Ureter (tissue), 1 donor: ENCODE measurements around the gene LRRK1. TPM values are rescaled to one million over a fixed set of nuclear protein-coding genes. Genes with fewer than 3 reads are reported as not detected.
"Not testable (repeated sequence)": the region's sequence is repeated elsewhere in the genome, so short reads cannot be mapped to it uniquely, and the experiment has no call there.

Experiments
- DNase-seq: peaks from one replicate; pipeline ENCODE4 v3.0.0-alpha.2; 2020; ENCODE audit warnings: low spot score
- total RNA-seq: library from RNA; stranded (reverse); gene quantifications from one replicate; pipeline ENCODE4 v1.2.4, GENCODE V29; 2023
- donor health status: DM: yes; HTN: yes; CAD: no.

LRRK1 gene
- total RNA-seq, 1 donor from 2014 or later, result 29.5 TPM

DNA sequence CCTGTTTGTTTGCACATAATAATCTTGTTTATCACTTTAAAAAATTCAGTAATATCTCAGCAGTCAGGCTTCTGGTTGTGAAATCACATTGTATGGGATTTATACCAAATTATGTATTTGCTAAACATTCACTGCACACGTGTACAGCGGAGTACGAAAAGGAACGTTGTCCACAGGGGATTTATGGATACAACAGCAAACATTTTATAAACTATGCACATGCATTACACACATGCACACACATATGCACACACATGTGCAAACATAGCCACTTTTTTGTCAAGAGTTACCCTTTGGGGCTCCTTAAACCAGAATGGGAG is 150.5 kb downstream of the LRRK1 start:
- DNase-seq, result no peak

DNA sequence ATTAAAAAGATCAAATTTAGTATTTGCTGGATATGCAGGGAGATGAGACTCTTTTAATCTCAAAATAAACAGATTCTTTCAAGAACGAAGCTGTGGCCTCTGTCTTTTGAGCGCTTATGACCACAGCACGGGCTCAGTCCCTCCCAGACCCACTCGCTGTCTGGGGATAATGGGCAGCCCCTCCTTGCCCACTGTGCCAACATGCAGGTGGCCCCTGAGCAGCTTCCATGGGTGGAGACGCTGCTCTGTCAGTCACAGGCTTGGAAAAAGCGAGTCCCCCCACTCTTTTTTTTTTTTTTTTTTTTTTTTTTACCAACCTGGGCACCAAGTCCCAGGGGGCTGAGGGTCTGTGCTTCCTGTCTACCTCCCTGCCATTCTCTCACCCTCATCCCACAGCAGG is 150.9 kb downstream of the LRRK1 start:
- no peak for DNase-seq

DNA sequence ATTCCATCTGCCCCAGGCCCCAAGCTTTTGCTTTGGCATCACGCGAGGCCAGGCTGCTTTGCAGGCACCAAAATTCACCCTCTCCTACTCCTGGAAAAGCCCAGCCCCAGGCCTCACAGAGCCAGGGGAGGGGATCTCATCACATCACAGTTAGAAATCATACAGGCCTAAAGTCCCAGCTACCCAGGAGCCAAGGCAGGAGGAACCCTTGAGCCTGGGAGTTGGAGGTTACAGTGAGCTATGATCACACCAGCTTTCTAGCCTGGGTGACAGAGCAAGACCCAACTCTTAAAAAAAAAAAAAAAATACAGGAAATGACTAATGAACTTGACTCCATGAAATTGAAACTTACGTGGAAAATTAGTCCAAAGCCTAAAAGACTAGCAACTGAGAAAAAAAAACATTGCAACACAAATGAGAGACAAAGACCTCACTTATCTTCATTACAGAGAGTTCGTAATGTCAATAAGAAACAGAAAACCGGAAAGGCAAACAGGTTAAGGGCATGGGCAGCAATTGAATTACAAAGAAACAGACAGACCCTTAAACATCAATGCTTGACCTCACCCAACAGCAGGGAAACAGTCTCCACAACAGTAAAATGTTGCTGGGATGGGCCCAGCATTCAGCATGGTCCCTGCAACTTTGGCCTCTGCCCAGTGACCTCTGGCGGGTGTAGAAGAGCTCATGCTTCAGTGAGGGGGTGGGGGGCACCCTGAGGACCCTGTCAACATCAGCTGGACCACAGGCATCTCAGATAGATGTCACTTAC is 151.5 kb downstream of the LRRK1 start:
- no peak for DNase-seq

DNA sequence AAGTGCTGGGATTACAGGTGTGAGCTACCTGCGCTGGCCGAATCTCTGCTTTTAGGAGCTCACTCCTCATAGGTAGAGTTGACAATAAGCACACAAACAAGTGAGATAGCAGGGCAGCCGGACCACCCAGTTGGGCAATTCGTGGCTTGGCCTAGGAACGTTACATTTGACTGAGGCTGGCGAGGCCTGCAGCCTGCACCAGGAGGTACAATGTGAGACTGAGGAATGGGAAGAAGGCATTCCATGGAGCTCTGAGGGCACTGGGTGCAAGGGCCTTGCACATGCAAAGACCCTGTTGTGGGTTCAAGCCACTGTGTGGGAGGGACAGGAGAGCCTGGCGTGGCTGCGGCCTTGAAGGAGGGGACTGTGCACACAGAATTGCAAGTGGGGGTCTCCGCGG is 152.5 kb downstream of the LRRK1 start:
- no peak for DNase-seq

DNA sequence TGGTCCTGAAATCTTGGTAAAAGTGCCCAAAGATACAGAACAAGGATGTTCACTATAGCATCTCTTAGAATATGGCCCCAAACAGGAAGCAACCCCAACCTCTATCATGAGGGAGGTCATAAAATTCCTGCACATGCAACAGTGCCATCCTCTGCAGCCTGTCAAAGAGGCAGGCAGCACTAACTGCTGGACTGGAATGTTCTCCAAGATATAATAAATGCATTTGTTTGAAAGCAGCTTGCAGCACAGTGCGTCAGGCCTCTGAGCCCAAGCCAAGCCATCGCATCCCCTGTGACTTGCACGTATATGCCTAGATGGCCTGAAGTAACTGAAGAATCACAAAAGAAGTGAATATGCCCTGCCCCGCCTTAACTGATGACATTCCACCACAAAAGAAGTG is 153.1 kb downstream of the LRRK1 start:
- not testable (repeated sequence) for DNase-seq

DNA sequence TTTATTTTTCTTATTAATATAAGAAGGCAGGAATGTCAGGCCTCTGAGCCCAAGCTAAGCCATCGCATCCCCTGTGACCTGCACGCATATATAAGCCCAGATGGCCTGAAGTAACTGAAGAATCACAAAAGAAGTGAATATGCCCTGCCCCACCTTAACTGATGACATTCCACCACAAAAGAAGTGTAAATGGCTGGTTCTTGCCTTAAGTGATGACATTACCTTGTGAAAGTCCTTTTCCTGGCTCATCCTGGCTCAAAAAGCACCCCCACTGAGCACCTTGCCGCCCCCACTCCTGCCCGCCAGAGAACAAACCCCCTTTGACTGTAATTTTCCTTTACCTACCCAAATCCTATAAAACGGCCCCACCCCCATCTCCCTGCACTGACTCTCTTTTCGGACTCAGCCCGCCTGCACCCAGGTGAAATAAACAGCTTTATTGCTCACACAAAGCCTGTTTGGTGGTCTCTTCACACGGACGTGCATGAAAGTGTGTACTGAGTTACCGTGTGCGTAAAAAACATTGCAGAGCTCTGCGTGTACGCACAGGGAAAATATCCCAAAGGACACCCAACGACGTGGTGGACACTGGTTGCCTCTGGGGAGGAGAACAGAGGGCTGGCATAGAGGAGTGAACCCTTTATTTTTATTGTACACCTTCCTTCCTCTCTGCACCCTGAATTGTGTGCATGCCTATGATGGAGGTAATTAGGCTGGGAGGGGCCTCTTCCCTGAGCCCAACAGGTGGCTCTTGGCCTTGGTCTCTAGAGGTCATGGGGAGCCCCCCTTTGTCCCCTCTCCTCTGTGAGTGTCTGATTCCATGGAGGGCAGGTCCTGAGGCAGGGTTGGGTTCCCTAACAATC is 158.9 kb downstream of the LRRK1 start:
- not testable (repeated sequence) for DNase-seq

DNA sequence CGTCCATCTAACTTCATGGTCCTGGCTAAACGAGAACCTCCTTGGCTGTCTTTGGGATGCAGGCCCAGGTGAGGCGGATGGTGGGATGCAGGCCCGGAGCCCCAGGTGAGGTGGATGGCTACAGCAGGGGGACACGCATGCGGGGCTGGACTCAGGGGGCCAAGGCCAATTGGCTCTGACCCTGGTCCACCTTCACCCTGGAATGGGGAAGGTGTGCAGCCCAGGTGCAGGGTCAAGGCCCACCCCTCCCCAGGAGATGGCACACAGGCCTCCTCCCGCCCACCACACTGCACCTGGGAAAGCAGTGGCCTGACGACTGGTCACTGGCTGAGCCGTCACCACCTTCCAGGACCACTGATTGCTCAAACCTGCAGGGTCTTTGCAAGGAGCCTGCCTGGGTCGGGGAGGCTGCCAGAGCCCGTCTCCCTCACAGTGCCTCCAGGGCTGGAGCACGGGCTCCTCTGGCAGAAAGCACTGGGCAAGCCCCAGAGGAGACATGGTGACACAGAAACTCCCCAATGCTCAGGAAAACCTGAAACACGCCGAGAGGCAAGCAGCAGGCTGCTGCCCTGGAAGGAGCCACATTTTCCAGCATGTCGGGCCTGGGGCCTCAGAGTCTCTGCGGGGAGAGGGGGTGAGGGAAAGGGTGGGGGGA is 159.6 kb downstream of the LRRK1 start:
- DNase-seq, result no peak

DNA sequence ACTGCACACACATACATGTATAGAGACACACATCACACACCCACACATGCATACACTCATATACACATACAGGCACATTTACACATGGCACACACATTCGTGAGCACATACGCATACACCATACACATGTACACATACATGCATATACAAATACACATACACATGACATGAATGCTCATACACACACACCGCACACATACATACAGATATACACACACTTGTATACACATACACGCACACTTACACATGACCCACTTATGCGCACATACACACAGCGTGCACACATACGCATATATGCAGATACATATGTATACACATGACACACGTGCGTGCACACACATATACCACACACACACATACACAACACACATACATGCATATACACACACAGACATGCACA is 162.7 kb downstream of the LRRK1 start:
- no peak for DNase-seq

DNA sequence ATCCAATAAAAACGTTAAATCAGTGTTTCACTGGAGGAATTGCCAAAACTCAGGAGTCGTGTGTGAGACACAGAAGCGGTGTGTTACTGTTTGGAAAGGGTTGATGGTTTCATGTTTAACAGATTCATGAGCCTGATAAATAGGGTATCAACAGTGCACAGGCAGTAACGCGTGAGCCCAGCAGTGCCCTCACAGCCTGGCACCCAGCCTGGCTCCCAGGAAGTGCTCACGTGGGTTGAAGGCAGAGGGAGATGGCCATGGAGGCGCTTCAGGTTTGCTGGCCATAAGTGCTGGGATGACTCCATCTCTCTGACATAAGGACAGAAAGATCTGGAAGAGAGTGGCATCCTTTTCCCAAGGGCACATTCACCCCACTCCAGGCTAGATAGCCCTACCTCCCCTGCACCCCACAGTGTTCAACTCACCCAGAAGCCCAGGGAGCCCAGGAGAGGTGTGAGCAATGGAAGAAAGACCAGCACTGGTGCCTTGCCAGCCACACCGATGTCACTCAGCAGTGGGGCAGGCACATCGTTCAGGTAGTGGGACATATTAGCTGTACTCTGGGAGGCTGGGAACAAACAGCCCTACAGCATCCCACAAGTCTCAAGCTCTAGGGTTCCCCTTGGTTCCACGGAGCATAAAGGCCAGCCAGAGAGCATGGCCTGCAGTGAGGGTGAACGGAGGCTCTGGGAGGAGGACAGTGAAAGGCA is 164.3 kb downstream of the LRRK1 start:
- no peak for DNase-seq

DNA sequence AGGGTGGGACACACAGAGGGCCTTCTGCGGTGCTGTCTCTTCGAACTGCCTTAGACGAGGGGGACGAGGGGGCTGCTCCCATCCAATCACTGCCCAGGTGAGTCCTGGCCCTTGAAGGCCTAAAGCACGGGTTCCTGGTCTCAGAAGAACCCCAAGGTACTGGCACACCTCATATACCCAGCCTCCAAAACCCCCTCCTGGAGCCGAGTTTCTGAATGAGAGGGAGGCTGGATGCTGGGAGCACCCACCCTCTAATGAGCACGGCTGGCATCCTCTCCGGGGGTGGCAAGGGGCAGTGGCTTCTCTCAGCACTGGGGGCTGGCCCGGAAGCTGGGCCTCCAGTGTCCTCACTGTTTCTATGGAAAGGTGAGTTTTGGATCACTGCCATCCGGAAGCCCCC is 165.6 kb downstream of the LRRK1 start:
- DNase-seq, result no peak

DNA sequence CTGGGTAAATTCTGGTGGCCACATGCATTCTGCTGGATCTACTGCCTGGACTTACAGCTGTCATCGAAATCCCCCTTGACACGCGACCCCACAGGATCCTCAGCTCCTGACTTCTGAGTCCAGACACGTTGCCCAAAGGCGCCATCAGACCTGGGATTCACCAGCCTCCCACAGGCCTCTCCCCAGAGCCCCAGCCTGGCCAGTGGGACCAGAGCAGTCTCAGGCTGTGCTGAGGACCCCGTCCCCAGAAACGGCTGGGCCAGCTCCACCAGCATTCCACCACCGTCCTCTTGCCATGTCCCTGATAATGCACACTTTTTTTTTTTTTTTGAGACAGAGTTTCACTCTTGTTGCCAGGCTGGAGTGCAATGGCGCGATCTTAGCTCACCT is 166.1 kb downstream of the LRRK1 start:
- no peak for DNase-seq

DNA sequence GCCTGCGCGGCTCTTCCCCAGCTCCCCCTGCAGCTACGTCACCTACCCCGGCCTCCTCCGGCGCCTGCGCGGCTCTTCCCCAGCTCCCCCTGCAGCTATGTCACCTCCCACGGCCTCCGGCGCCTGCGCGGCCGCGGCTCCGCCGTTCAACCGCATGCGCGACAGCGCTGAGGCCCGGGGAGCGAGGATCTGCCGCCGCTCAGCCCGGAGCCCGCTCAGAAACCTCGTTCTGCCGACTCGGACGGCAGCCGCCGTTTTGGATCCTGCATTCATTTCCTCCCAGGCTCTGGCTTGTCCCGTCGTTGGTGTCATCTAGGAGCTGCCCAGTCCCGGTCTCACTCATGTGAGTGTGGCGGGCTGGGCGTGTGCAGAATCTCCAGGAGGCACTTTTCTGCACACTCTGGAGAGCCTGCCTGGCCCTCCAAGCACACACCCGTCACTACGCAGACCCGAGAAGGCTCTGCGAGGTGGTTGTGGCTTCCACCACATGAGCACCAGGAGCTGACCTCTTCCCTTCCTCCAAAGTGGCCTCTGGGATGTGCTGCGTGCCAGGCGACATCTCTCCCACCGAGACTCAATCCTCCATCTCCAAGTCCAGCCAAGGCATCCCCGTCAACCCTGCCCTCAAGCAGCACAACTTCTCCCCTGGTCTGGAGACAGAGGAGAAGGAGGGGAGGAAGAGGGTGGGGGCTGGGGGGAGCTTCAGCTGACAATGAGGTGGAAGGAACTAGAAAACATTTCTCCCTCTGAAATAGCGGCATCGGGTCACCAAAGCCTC is 167.4 kb downstream of the LRRK1 start:
- DNase-seq, result no peak

DNA sequence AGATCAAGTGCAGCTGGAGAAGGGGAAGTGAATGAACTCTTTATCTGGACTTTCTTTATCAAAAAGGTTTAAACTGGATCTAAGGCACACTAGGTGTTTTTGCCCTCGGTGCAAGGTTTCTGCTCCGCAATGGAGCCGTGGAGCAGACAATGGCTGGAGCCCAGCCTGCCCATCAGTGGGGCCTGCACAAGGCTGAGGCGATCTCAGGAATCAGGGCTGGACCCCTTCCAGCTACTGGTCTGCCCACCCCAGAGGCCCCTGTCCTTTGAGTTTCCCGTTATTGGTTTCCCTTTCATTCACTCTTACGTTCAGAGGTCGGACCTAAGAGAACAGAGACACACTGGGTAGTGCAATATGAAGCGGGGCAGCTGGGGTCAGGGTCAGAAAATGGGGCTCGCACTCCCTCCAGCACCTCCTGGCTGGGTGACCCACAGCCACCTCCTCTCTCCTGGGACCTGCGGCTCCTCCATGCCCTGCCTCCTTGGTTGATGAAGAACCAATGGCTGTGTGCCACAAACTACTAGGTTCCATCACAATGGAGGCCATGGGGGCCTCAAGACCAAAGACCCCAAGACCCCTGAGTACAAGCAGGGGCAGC is 168.1 kb downstream of the LRRK1 start:
- no peak for DNase-seq

DNA sequence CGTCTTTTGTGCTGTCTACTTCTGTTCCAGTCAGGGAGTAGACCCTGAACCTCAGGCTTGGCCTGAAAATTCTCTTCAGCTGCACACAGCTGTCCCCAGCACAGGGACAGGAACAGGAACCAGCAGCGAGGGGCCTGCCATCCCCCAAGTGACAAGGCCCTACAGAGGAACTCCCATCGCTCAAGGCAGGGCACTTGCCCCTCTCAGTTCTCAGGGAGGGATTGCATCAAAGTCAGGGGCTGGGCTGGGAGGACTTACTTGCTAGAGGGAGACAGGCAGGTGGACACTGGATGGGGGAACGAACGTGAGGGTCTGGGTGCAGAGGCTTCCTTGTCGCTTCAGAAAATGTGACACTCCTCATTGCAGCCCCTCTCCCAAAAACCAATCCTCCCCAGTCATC is 169.1 kb downstream of the LRRK1 start:
- DNase-seq, result no peak

DNA sequence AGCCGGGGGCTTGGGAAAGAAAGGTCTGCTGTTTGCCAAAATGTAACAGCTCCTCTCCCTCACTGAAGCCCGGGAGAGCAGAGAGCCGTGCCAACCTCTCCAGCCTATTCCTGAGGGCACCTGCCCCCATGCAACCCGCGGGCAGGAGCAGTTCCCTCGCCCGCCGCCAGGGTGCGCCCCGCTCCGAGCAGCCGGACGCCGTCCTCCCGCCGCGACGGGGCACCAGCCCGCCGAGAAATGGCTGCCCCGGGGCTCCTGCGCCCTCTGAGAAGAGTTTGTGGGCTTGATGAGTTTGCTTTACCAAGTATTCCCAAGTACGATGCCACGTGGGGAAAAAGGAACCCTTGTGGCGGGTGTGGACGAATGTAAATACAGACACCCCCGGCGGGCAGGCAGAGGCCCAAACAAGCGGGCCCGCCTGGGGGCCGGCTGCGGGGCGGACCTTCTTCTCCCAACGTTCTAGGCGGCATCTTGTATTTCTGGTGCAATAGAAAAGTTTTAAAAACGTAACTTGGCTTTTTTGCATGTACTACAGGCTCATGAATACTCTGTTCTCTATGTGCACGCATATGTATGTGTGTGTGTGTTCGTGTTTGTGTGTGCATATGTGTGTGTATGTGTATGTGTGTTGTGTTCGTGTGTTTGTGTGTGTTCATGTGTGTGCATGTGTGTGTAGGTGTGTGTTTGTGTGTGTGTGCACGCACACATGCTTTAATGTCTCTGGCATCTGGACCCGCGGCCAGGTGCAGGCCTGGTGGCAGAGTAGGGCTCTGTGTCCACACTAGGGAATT is 169.8 kb downstream of the LRRK1 start:
- peak; percentile 79 for DNase-seq

DNA sequence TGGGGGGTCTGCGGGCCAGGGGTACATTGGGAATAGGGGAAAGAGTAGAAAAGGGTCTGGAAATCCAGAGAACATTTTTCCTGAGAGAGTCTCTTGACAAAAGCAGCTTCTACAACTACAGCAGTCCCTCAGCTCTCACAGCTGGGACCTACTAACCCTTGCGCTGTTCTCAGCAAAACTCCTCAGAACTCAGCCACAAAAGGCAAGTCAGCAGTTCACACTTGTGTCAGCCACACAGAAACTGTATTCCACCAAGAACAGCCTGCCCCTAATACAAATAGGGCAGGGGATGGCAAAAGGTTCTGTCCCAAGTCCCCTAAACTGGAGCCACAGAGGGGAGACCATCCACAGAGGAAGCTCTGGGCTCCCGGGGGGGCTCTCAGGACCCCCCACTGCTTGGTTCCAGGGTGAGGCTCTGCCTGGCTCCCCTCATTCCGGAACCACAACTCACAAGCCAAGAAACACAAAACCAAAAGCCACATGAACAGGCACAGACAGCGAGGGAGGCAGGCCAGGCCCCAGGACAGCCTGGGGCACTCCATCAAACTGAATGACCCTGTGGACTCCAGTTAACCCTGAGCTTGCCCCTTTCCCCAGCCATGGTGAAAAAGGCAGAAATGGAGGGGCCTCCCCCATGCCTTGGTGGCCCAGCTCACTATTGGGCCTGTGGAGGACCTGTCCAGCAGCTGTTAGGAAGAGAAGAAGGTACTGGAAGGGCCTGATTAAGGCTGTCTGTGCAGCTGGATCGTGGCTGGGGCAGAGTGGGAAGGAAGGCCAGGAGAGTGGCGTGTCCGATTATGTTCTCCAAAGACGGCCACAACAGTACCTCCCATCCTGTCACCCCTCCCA is 170.6 kb downstream of the LRRK1 start:
- DNase-seq, result no peak

DNA sequence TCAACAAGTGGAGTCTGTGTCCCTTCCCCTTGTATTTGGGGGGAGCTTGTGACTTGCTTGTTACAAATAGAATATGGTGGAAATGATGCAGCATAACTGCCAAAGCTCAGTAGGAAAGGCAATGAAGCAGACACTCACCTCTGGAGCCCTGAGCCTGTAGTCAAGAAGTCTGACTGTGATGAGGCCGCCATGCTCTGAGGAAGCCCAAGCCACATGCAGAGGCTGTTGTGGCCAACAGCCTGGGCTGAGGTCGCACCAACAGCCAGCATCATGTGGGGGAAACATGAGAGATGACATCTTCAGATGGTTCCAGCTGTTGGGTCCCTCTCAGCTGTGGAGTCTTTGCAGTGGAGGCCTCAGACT is 171.3 kb downstream of the LRRK1 start:
- DNase-seq, result no peak

DNA sequence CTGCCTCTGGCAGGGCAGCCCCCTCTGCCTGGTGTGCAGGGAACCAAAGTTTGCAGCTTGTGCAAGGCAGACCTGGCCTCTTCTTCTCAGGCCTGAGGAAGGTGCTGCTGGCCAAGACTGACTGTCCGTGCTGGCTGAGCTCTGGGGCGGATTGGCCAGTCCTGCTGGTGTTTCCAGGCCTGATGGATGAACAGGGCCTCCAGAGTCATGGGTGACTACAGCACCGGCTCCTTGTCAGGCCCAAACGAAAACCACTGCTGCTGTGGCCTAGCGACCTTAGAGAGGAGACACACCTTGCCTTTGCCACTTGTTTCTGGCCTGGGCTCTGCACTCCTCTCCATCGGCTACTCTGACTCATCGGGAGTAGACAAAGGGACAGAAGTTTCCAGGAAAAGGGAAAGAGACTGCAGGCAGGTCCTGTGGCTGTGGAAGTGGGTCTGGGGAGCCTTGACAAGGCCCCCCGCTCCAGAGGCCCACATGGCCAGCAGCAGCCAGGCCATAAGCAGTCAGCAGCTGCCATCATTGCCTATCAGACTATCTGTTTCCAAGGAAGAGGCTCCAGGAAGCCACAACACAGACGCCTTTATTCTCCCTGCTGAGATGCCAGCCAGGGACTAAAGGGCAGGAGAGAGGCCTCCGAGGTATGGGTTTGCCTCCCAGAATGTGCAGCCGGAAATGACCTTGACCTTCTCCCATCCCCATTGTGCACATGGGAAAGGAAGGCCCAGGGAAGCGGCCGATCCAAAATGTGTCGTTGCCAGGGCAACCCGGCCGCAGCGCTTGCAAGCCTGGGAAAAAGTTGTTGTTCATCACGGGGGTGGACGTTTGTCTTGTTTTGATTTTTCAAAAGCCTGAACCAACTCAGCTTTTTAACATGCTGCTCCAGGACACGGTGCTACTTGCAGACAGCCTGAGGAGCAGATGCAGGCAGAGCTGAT is 172.2 kb downstream of the LRRK1 start:
- no peak for DNase-seq
